ENCODE data around the gene ZNF628.

- TF ChIP-seq CTCF (IDR thresholded peaks at IDR 0.05) (no peak), REST (IDR thresholded peaks at IDR 0.05; ENCODE audit: insufficient read depth in 1 of 2, low read depth in 2 of 2, low read length in 1 of 2) (no peak)
These were observed 51.8 kb downstream of the ZNF628 start for GRCh38 chr19:55528030-55528803.
